Muscle layer of colon (tissue), 2 donors: ENCODE measurements around the gene RARA.
A peak's percentile ranks its signal among the peaks of the same experiment; 100 is the strongest.
"Not testable (repeated sequence)": the region's sequence is repeated elsewhere in the genome, so short reads cannot be mapped to it uniquely, and the experiment has no call there.

Experiments used
- H3K27ac ChIP-seq: one replicate; pipeline ENCODE4 v1.7.0; 2013; ENCODE audit warnings: low read depth, mild to moderate bottlenecking, low read length, moderate library complexity
- H3K27me3 ChIP-seq, 2 donors: one replicate each; pipeline ENCODE4 v1.7.0; 2013; ENCODE audit warnings: low read length in 2 of 2, mild to moderate bottlenecking in 2 of 2; ENCODE audit not compliant: insufficient read depth in 2 of 2, control insufficient read depth in 1 of 2
- H3K36me3 ChIP-seq: one replicate; pipeline ENCODE4 v1.7.0; 2013; ENCODE audit warnings: mild to moderate bottlenecking, low read length; ENCODE audit not compliant: insufficient read depth
- H3K4me1 ChIP-seq: one replicate; pipeline ENCODE4 v1.7.0; 2013; ENCODE audit warnings: mild to moderate bottlenecking, low read length; ENCODE audit not compliant: insufficient read depth
- H3K4me3 ChIP-seq, 2 donors: one replicate each; pipeline ENCODE4 v1.7.0; 2013; ENCODE audit warnings: low read length in 2 of 2, low read depth in 1 of 2, mild to moderate bottlenecking in 1 of 2, moderate library complexity in 1 of 2
- H3K9ac ChIP-seq: one replicate; pipeline ENCODE4 v1.7.0; 2013; ENCODE audit warnings: low read length
- H3K9me3 ChIP-seq: one replicate; pipeline ENCODE4 v1.7.0; 2013; ENCODE audit warnings: mild to moderate bottlenecking, low read length
- donor health status: abdominal sarcoma.
- donor health status: Adenocarcinoma of cecum.

RARA gene

DNA sequence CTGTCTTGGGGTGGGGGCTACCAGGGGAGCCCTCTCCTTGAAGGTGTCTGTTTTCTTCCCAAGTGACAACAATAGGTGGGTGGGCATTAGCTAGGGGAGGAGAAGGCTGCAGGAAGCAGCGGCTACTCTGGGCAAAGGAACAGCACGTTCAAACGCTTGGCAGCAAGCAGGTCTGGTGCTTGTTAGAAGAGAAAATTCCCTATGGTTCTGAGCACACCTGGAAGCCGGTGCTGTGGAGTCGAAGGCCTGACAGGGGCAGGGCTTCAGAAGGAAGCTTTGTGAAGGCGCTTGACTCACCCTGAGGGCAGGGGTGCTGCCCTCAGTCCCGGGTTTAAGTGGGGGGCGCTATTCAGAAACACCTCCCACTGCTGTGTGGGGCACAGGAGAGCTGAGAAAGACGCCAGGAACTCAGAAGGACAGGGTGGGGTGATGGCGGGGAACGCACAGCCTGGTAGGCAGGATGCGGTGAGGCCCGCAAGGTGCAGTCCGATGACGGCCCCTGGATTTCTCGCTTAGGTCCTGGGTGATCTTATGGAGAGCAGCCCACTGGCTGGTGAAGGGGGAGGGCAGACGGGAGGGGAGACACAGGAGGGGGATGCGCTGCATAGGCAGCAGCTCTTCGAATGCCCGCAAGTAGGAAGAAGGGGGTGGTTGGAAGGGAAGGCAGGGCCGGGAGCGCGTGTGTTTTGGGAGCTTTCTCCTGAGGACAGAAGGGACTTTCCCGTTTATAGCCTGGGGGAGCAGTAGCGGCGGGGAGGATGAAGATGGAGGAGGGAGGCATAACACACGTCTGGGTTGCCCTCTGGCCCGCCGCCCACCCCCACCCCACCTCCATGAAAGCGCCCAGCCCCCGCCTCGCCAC, 52.3 kb downstream of the RARA start:
- peaks cover 3% of the 10 kb centered on the region for H3K4me1 ChIP-seq
- H3K27ac ChIP-seq, result no peak overlapping the region
- no peak overlapping the region for H3K4me3 ChIP-seq
- no peak overlapping the region for H3K9ac ChIP-seq
- peaks cover 0 to 7% of the 10 kb centered on the region in 2 donors for H3K27me3 ChIP-seq
- no peaks in the 10 kb centered on the region for H3K9me3 ChIP-seq
- no peaks in the 10 kb centered on the region for H3K36me3 ChIP-seq

DNA sequence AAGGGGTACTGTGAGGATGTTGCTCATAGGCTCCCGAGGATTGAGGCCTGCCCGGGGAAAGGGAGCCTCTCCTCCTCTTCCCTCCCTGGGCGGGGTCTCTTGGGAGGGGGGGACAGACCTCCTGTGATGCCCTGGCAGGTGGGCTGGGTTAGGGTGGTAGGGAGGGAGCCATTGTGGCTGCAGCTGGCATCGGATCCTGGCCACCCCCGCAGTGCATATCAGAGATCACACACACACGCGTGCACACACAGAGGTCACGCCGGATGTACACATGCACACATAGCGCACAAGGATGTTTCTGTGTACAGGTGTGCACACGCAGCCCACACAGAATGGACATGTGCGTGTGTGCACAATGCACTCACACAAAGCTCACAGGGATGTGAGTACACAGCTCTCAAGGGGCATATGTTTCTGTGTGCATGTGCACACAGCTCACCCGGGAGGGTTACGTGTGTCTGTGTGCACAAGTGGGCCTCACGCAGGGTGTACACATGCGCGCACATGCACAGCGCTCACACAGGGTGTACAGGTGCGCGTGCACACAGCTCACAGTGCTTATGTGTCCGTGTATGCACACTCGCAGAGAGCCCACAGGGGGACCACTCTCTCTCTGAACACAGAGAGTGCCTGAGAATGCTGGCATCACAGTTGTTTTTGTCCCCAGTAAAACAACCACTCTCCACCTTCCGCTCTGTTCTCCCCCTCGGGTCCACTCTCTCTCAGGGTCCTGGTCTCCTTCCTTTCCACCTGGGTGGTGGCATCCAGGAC, 53.1 kb downstream of the RARA start:
- Histone ChIP-seq H3K4me3 (peak overlapping the region; percentile 13 to 16), H3K27me3 (peaks cover 0 to 7% of the 10 kb centered on the region in 2 donors), H3K9me3 (no peaks in the 10 kb centered on the region), H3K4me1 (peaks cover 3% of the 10 kb centered on the region), H3K9ac (no peak overlapping the region), H3K27ac (no peak overlapping the region), H3K36me3 (no peaks in the 10 kb centered on the region)

DNA sequence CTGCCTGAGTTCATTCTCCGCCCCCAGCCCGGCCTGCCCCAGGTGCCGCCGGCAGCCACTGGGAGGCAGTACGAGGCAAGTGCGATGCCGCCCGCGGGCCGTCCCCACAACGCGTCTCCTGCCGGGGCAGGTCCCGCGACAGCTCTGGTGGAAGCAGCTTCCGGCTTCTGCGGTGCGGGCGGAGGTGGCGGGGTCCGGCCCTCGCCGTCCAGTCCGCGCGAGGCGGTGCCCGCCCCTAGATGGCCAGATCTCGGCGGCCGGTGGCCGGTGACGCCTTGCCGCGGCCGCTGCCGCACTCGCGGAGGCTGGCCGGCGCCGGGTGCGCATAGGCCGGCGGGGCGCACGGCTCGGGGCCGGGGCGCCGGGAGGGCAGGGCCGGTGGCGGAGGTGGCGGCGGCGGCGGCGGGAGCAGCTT, 53.7 kb downstream of the RARA start:
- H3K4me3 ChIP-seq, result peak overlapping the region; percentile 16 to 54
- H3K9ac ChIP-seq, result no peak overlapping the region
- H3K4me1 ChIP-seq, result peaks cover 3% of the 10 kb centered on the region
- H3K9me3 ChIP-seq, result no peaks in the 10 kb centered on the region
- H3K27me3 ChIP-seq, result peaks cover 0 to 7% of the 10 kb centered on the region in 2 donors
- no peak overlapping the region for H3K27ac ChIP-seq
- H3K36me3 ChIP-seq, result no peaks in the 10 kb centered on the region

DNA sequence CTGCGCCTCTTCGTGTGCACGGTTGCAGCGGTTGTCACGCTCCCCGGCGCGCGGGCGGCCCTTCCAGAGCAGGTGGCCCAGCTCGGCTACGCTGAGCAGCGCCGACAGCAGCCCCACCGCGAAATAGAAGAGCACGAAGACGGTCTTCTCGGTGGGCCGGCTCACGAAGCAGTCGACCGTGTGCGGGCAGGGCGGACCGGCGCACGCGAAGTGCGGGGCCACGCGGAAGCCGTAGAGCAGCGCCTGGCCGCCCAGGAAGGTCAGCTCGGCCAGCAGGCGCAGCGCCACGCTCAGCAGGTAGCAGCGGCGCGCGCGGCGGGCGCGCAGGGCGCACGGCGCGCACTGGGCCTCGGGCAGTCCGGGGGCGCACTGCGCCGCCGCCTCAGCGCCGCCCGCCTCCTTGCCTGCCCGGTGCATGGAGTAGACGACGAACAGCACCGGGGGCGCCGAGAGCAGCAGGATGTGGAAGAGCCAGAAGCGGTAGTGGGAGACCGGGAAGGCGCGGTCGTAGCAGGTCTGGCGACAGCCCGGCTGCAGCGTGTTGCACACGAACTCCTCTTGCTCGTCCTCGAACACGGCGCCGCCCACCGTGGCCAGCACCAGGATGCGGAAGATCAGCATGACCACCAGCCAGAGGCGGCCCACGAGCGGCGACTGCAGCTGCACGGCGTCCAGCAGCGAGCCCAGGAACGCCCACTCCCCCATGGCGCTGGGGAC, 54.3 kb downstream of the RARA start:
- Histone ChIP-seq H3K4me3 (peak overlapping the region; percentile 41 to 54), H3K9me3 (no peaks in the 10 kb centered on the region), H3K9ac (no peak overlapping the region), H3K27me3 (peaks cover 0 to 7% of the 10 kb centered on the region in 2 donors), H3K27ac (no peak overlapping the region), H3K4me1 (peaks cover 3% of the 10 kb centered on the region), H3K36me3 (no peaks in the 10 kb centered on the region)

DNA sequence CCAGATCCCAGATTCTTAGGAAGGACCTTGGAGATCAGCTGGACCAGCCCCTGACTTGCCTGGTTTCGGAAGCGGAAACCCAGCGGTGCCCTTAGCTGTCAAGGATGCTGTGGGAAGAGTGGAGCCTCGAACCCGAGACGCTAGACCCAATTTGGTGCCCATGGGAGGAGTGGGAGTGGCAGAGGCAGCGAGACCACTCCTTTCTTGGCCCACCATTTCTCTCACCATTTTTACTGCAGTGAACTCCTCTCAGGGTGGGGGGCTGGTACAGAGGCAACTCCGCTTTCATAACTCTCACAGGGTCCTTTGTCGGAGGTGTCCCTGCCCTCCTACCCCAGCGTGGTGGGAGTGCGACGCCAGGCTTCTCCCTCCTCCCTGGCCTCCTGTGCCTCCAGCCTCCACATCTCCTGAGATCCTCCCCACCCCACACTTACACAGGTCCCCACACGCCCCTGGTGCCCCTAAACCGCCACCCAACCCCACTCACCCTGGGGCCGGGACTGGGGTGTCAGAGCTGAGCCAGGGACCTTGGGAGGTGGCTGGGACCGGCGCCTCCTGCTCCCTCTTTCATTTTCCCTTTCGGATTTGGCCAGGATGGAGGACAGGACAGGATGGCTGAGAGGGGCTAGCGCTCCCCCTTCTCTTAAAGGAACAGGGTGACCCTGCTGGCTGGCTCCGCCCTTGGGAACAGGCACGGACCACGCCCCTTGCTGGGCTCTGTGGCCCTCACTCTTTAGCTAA, 55.3 kb downstream of the RARA start, which contains the start of gene GJD3:
GJD3 (minus strand) TSS at position 617 of the 741 bp plus-strand sequence. CDS start 922 bp downstream, outside the sequence.
- H3K9ac ChIP-seq, result no peak within 1 kb of the TSS
- no peak within 1 kb of the TSS for H3K27ac ChIP-seq
- H3K9me3 ChIP-seq, result no peaks in the 10 kb centered on the region
- peak within 1 kb of the TSS; percentile 41 to 54 for H3K4me3 ChIP-seq
- peaks cover 3% of the 10 kb centered on the region for H3K4me1 ChIP-seq
- H3K36me3 ChIP-seq, result no peaks in the 10 kb centered on the region
- H3K27me3 ChIP-seq, result peaks cover 0 to 7% of the 10 kb centered on the region in 2 donors

DNA sequence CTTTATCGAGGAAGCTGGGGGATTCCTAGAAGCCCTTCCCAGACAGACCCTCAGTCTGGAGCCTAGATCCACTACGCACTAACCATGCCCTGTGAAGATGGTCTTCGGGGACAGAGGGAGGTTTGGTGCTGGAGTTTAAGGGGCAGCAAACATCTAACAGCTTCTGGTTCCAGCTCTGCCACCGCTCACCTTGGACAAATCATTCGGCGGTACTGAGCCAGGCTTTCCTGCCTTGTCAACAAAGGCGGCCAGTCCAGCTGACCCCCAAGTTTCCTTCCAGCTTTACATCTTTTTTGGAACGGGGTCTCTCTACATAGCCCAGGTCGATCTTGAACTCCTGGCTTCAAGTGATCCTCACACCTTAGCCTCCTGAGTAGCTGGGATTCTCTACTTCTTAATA, 55.9 kb downstream of the RARA start:
- Histone ChIP-seq H3K4me3 (peak overlapping the region in 1 of 2 donors; percentile 41), H3K27ac (no peak overlapping the region), H3K4me1 (peaks cover 3% of the 10 kb centered on the region)

DNA sequence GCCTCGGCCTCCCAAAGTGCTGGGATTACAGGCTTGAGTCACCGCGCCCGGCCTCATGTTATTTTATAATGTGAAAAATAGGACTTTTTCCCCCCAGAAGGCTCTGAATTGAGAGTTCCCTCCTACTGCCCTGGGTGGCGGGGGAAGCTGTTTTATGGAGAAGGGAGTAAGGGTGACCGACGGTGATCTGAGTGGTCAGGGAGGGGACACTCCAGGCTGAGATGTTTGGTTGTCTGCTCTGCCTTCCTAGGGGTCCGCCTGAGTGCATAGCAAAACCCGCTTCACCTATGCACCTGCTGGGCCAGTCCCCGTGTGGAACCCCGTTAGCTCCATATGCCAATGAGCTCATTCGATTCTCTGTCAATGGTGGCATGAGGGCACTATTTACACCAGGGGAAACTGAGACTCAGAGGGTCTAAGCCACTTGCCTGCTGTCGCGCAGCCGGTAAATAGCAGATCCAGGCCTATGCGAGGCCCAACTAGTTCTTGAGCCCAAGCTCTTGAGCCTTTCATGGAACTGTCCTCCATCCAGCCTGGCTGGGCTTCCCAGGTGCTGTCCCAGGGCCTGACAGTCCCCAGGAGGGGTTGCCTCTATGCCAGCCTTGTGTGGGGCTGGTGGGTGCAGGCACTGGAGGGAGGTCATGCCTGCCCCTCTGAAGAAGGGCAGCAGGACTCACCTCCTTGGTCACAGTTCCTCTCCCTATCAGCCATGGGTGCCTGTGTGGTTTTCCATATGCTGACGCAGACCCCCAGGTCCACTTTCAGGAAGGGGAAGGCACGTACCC, 57.3 kb downstream of the RARA start:
- no peak overlapping the region for H3K4me3 ChIP-seq
- H3K4me1 ChIP-seq, result peaks cover 3% of the 10 kb centered on the region
- no peaks in the 10 kb centered on the region for H3K36me3 ChIP-seq
- peaks cover 0 to 7% of the 10 kb centered on the region in 2 donors for H3K27me3 ChIP-seq
- H3K9ac ChIP-seq, result no peak overlapping the region
- no peak overlapping the region for H3K27ac ChIP-seq
- H3K9me3 ChIP-seq, result no peaks in the 10 kb centered on the region

More for the DNA sequence above, 55.9 kb downstream of the RARA start:
- H3K27me3 ChIP-seq, result peaks cover 0 to 7% of the 10 kb centered on the region in 2 donors
- H3K36me3 ChIP-seq, result no peaks in the 10 kb centered on the region
- no peak overlapping the region for H3K9ac ChIP-seq
- no peaks in the 10 kb centered on the region for H3K9me3 ChIP-seq

DNA sequence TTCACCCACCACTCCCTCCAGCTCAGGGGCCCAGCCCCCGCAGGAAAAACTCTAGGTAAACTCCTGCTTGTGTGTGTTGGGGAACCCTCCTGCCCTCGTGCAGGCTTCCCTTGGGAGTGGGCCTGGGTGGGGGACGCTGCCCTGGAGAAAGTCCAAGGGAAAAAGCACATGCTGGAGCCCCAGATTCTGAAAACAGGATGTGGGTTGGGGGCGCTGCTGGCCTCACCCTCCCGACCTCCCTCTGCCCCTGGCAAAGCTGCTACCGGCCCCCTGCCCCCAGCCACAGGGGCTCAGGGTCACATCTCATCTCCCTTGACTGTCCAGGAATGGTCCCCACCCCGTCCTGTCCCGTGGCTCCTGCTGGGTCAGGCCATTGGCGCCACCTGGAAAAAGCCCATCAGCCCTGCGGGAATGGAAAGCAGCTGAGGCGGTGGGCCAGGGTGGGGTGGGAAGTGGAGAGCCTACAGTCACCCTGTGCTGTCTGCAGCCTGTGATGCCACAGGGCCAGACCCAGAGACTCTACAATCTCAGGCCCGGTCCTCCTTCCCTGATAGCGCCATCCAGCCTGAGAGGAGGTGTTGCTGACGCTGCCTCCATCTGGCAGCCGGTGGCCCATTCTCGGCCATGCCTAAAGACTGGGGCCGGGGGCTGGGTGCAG, 58.0 kb downstream of the RARA start:
- H3K4me1 ChIP-seq, result peaks cover 3% of the 10 kb centered on the region

DNA sequence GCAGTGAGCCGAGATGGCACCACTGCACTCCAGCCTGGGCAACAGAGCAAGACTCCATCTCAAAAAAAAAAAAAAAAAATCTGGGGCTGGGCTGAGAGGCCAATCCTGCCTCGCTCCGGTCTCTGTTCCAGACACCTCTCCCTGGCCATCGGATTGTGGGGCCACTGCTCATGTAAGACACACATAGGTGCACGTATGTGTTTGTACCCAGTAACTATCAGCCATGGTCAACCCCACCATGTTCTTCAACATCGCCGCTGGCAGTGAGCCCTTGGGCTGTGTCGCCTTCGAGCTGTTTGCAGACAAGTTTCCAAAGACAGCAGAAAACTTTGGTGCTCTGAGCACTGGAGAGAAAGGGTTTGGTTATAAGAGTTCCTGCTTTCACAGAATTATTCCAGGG, 58.7 kb downstream of the RARA start:
- H3K9ac ChIP-seq, H3K4me3 ChIP-seq, H3K9me3 ChIP-seq, H3K36me3 ChIP-seq, H3K27ac ChIP-seq, H3K27me3 ChIP-seq, H3K4me1 ChIP-seq: not testable (repeated sequence)

More for the DNA sequence above, 58.0 kb downstream of the RARA start:
- Histone ChIP-seq H3K27ac (no peak overlapping the region), H3K27me3 (peaks cover 0 to 6% of the 10 kb centered on the region in 2 donors), H3K9ac (no peak overlapping the region), H3K4me3 (no peak overlapping the region), H3K9me3 (no peaks in the 10 kb centered on the region), H3K36me3 (no peaks in the 10 kb centered on the region)

DNA sequence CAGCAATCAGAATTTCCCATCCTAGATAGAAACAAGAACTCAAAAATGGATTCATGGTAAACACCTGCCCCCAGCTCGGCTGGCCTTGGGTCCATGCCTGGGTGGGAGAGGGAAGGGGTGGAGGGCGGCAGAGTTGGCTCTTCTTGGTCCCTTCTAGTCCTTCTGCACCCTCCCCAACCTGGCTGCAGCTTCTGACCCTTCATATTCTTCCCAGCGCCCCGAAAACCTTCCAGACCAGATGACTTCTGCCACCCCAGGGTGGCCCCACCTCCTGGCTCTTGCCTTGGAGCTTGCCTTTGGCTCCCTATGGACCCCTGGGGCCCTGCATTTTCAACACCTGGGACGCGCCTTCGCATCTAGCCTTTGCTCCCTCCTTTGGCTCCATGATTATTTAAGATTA, 60.9 kb downstream of the RARA start:
- Histone ChIP-seq H3K27me3 (no peaks in the 10 kb centered on the region), H3K9ac (no peak overlapping the region), H3K4me3 (no peak overlapping the region), H3K9me3 (no peaks in the 10 kb centered on the region), H3K27ac (no peak overlapping the region), H3K4me1 (no peaks in the 10 kb centered on the region), H3K36me3 (no peaks in the 10 kb centered on the region)
